ENCODE results near the gene GPM6B. TPM values are rescaled to one million over a fixed set of nuclear protein-coding genes. Genes with fewer than 3 reads are reported as not detected.

GPM6B gene
- total RNA-seq, 1 donor: 10.4 TPM

- H3K4me3 ChIP-seq (ENCODE audit: low read depth, low read length): no peak overlapping the region
- no peak for TF ChIP-seq CTCF (IDR thresholded peaks at IDR 0.05; ENCODE audit: insufficient read depth, low read length)
- DNase-seq (ENCODE audit: low read depth): no peak
Measured at GRCh38 chrX:13854003-13854402, 37.1 kb upstream of the GPM6B start.

GRCh38 chrX:13852001-13852695 is 35.3 kb upstream of the GPM6B start:
- TF ChIP-seq CTCF (IDR thresholded peaks at IDR 0.05; ENCODE audit: insufficient read depth, low read length): no peak
- H3K4me3 ChIP-seq (ENCODE audit: low read depth, low read length): no peak overlapping the region
- DNase-seq (ENCODE audit: low read depth): no peak

GRCh38 chrX:13845721-13846378 is 29.0 kb upstream of the GPM6B start:
- TF ChIP-seq CTCF (IDR thresholded peaks at IDR 0.05; ENCODE audit: insufficient read depth, low read length): no peak
- H3K4me3 ChIP-seq (ENCODE audit: low read depth, low read length): no peak overlapping the region
- no peak for DNase-seq (ENCODE audit: low read depth)

- no peak for TF ChIP-seq CTCF (IDR thresholded peaks at IDR 0.05; ENCODE audit: insufficient read depth, low read length)
- DNase-seq (ENCODE audit: low read depth): no peak
- no peak overlapping the region for H3K4me3 ChIP-seq (ENCODE audit: low read depth, low read length)
Measured at GRCh38 chrX:13843150-13843721, 26.3 kb upstream of the GPM6B start.

GRCh38 chrX:13840121-13840520 is 23.2 kb upstream of the GPM6B start:
- no peak for TF ChIP-seq CTCF (IDR thresholded peaks at IDR 0.05; ENCODE audit: insufficient read depth, low read length)
- DNase-seq (ENCODE audit: low read depth): no peak
- no peak overlapping the region for H3K4me3 ChIP-seq (ENCODE audit: low read depth, low read length)

- TF ChIP-seq CTCF (IDR thresholded peaks at IDR 0.05; ENCODE audit: insufficient read depth, low read length): no peak
Measured at GRCh38 chrX:13837290-13837745, 20.4 kb upstream of the GPM6B start.

More at GRCh38 chrX:13837290-13837745, 20.4 kb upstream of the GPM6B start:
- H3K4me3 ChIP-seq (ENCODE audit: low read depth, low read length): no peak overlapping the region
- DNase-seq (ENCODE audit: low read depth): no peak

All from fibroblast of the aortic adventitia (primary cell).